Fibroblast of skin of right quadriceps (primary cell): ENCODE measurements around the gene ERICH6.
A peak's percentile ranks its signal among the peaks of the same experiment; 100 is the strongest.

ENCODE experiments used
- DNase-seq: peaks from one replicate; pipeline ENCODE4 v3.0.0-alpha.2; 2013

Gene ERICH6

DNA sequence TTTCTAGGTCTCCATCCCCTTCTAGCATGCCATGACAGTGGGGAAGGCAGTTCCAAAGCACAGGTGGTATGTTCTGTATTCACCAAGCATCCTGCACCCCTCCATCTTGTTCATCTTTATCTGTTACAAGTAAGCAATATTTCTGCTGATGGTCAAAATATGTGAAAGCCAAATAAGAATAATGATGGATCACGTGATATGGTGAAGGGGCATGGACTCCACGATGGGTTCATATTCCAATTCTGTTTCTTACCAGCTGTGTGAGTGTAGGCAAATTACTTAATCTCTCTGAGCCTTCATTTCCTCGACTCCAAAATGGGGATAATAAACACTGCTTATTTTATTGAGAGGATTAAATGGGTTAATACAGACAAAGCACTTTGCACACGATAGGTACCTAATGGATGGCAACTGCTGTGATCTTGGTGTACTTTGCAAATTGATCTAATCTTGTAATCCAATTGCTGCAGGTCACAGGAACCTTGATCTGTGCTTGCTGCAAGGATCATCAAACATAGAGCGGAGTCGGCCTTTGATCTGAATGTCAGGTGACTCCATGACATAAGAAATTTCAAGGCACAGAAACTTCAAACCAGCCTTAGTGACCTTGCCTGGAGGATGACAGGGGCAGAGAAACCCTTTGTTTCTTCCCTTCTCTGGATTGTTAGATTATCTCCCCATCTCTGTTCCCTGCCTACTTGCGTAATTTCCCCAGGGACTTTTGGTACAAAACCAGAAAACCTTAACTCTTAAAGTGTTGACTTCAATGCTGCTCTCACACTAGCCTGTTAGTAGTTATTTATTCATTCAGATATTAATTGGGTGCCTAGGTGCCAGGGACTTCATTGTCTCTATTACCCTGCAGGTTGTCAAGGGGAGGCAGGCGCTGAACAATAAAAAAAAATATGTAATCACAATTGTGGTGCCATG, 33.4 kb upstream of the ERICH6 start:
- peak; percentile 38 for DNase-seq

GRCh38 chr3:150736316-150736719, 32.6 kb upstream of the ERICH6 start:
- DNase-seq = no peak

- no peak for DNase-seq
Observed at GRCh38 chr3:150734795-150735119, 31.0 kb upstream of the ERICH6 start.

DNA sequence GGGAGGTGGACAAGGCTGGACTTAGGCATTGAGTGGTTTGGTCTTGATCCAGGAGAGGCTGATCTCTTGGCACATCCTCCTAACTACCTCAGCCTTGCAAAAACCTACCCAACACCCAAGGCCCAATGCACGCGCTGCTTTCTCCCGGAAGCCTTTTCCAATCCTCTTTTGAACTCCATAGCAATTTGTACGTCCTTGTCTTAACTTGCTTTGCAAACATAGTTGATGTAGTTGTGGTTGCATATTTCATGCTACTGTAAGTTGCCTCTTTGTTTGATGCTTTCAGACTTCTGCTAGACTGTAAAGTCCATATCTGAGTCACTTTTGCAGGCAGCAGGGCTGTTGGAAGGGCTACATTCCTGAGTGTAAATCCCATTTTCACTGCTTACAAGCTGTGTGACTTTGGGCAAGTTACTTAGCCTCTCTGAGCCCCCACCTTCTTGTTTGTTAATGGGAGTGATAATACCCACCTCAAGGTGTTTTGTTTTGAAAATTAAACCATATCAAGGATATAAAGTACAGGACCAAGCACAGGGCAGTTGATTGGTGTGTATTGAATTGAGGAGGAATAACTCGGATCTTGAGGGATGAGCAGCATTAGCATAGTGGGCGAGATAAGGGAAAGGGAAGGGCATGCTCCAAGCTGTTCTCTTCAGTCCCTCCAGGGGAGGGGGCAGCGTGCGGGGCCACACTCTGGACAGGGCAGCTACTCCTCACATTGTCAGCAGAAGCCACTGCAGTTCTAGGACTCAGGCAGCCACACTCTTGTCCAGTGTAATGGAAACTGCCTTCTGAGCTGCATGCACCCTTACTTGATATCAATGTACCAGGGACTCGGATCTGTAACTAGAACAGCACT, 30.4 kb upstream of the ERICH6 start:
- peak; percentile 20 for DNase-seq

- DNase-seq = peak; percentile 19
Observed at GRCh38 chr3:150733373-150733935, 29.7 kb upstream of the ERICH6 start.

GRCh38 chr3:150729682-150730360, 26.1 kb upstream of the ERICH6 start:
- DNase-seq = no peak

GRCh38 chr3:150727653-150728502, 24.2 kb upstream of the ERICH6 start:
- DNase-seq = no peak

DNA sequence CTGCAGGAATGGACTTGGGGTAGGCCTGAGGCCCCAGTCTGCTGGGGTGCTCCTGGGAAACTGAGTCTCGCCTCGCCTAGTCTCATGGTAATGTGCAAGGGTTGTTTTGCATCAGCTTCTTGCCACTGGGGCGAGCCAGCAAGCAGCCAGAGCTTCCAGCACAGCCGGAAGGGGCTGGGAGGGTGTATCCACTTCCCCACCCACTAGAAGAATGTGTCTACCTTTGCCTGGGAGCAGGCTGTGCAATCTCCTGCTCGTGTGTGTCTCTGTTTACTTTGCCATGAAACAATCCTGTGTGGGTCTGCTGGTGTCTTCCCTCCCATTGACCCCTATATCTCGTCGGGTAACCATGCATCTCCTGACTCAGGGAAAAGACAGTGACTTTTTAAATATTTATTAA, 21.8 kb upstream of the ERICH6 start:
- DNase-seq = no peak

DNA sequence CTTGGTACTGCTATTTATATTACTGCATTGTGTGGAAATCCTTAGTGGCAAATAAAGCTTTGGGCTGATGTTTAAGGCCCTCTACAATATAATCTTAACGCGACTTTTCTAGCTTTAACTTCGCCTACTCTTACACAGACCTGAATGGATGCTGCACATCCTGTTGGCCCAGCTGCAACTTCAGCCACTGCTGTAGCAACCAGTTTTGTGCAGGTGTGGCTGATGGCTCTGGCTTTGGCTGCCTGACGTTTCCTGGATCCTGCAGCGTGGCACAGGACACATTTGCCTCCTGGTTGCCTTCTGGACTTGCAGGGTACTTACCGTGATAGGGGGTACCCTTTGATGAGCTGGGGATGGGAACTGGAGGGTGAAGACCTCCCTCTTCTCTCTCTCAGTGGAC, 20.2 kb upstream of the ERICH6 start:
- DNase-seq = no peak

- no peak for DNase-seq
Observed at GRCh38 chr3:150722267-150722666, 18.5 kb upstream of the ERICH6 start.

GRCh38 chr3:150721285-150722130, 17.8 kb upstream of the ERICH6 start:
- DNase-seq = peak; percentile 60

- DNase-seq = no peak
Observed at GRCh38 chr3:150720444-150720843, 16.7 kb upstream of the ERICH6 start.

- DNase-seq = no peak
Observed at GRCh38 chr3:150710097-150710496, 6.4 kb upstream of the ERICH6 start.

DNA sequence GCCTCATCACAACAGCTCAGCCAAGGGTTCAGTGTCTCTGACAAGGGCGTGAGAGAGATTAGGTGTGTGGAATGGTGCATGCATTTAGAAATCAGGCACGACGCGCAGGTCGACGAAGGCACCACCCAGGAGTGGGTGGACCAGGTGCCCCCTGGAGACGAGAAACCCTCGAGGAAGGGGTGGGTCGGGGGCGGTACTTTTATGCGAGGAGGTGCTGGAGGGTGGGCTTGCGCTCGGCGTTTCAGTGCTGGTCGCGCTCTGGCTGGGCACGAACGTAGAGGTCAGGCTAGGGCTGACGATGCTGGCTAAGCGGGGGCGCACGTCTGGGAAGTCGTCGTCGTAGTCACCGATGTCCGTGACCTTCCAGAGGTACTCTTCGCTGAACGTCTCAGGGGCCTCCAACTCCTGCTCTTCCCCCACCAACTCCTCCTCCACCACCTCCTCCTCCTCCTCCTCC, 393 bp downstream of the ERICH6 start:
- no peak for DNase-seq

DNA sequence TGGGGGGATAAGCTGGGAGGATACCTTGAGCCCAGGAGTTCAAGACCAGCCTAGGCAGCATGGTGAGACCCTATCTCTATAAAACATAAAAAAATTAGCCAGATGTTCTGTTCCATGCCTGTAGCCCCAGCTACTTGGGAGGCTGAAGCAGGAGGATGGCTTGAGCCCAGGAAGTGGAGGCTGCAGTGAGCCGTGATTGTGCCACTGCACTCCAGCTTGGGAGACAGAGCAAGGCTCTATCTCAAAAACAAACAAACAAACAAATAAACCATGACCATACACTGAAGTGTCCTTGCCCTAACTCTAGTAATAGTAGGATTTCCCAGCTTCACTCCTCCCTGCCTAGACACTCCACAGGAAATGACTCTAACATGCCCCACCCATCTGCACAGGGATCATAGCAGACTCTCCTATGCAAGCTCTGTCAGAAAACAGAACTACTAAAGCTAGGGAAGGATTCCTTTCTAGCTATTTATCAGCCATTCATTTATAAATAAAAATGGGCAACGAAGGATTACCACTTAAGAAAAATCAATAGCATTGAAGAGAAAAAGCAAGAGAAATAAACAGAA, 4.6 kb downstream of the ERICH6 start:
- DNase-seq = peak; percentile 36

DNA sequence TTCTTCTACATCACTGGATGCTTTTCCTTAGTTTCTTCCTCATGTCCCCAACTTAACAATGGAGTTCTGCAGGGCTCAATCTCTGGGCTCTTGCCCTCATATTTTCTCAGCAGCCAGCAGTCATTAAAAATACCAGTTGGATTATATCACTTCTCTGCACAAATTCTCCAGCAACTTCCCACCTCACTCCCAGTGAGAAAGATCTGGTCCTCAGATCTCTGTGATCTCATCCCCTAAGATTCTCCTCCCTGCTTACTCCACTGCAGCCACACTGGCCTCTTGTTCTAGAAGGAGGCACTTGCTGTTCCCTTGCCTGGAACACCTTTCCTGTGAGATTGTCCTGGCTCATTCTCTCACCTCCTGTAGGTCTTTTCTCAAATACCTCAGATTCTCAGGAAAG, 6.1 kb downstream of the ERICH6 start:
- DNase-seq = peak; percentile 26

- DNase-seq = no peak
Observed at GRCh38 chr3:150691414-150692040, 12.2 kb downstream of the ERICH6 start.

DNA sequence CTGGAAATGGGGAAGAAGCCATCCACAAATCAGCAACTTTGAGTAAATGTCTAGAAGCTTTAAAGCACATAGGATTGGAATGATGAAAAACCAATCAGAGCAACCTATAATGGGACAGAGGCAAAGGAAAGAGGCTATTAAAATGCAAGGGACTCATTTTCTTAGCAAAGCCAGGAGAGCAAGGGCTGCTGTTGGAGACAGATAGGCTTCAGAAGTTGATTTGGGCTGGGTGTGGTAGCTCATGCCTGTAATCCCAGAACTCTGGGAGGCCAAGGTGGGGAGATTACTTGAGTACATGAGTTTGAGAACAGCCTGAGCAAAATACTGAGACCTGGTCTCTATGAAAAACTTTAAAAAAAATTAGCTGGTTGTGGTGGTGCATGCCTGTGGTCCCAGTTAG, 16.1 kb downstream of the ERICH6 start:
- no peak for DNase-seq

DNA sequence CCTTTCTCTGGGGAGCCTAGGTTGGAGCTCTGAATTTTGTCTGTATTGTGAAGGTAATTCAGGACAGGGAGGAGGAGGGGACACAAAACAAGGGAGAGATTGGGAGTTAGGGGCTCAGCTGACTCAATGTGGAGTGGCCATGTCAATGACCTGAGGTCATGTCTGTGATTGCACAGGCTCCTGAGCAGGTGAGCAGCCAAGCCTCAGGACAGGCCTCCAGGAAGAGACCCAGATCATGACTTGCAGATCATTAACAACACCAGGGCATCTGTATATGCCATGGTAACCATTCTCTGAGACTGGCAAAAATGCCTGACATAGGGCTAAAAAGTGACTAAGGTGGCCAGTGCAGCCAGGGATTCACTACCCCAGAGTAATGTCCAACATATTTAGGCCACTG, 20.9 kb downstream of the ERICH6 start:
- DNase-seq = no peak

- DNase-seq = no peak
Observed at GRCh38 chr3:150682279-150682678, 21.4 kb downstream of the ERICH6 start.
